GM23338 (cell line): ENCODE measurements around the gene EIF4A3. TPM values are rescaled to one million over a fixed set of nuclear protein-coding genes. Genes with fewer than 3 reads are reported as not detected.

Source experiments
- ATAC-seq: fragments of 200-7000 bp; cut with Tn5 transposase; 3 replicates; pipeline ENCODE4 v1.9.1; 2020
- DNase-seq: peaks from one replicate; pipeline ENCODE4 v3.0.0-alpha.2; 2015; ENCODE audit warnings: low spot score
- H2AFZ ChIP-seq: fragments of 200-600 bp; sonication (generic); 2 replicates; pipeline ENCODE4 v1.8.0; 2016; ENCODE audit warnings: antibody characterized with exemption, mild to moderate bottlenecking, moderate library complexity
- H3F3A ChIP-seq: fragments of 200-600 bp; sonication (generic); replicated peaks from 2 replicates; pipeline ENCODE4 v1.8.0; 2017; ENCODE audit warnings: antibody characterized with exemption, mixed run types, low read depth
- H3K27ac ChIP-seq: fragments of 200-600 bp; sonication (generic); 2 replicates; pipeline ENCODE4 v1.6.1; 2016; ENCODE audit warnings: low read depth
- H3K27me3 ChIP-seq: fragments of 200-600 bp; sonication (generic); 2 replicates; pipeline ENCODE4 v1.8.0; 2016; ENCODE audit warnings: mild to moderate bottlenecking, mixed run types, moderate library complexity; ENCODE audit not compliant: insufficient read depth
- H3K36me3 ChIP-seq: fragments of 200-600 bp; sonication (generic); 2 replicates; pipeline ENCODE4 v1.8.0; 2016; ENCODE audit warnings: mild to moderate bottlenecking; ENCODE audit not compliant: insufficient read depth
- H3K4me1 ChIP-seq: fragments of 200-600 bp; sonication (generic); 2 replicates; pipeline ENCODE4 v1.8.0; 2016; ENCODE audit warnings: mild to moderate bottlenecking, moderate library complexity; ENCODE audit not compliant: insufficient read depth
- H3K4me2 ChIP-seq: fragments of 200-600 bp; sonication (generic); 2 replicates; pipeline ENCODE4 v1.7.1; 2017; ENCODE audit warnings: mixed run types
- H3K4me3 ChIP-seq: fragments of 200-600 bp; sonication (generic); 2 replicates; pipeline ENCODE4 v1.6.1; 2016; ENCODE audit warnings: mixed run types
- H3K79me2 ChIP-seq: fragments of 200-600 bp; sonication (generic); replicated peaks from 2 replicates; pipeline ENCODE4 v1.8.0; 2017; ENCODE audit warnings: mild to moderate bottlenecking; ENCODE audit not compliant: insufficient read depth
- H3K9me2 ChIP-seq: fragments of 200-600 bp; sonication (generic); 2 replicates; pipeline ENCODE4 v1.8.0; 2017; ENCODE audit not compliant: insufficient read depth
- H4K20me1 ChIP-seq: fragments of 200-600 bp; sonication (generic); replicated peaks from 2 replicates; pipeline ENCODE4 v1.8.0; 2017; ENCODE audit warnings: mild to moderate bottlenecking; ENCODE audit not compliant: insufficient read depth
- H3K27ac Mint-ChIP-seq: 2 replicates; pipeline ENCODE4 v1.8.0; 2020; ENCODE audit warnings: inconsistent platforms, mild to moderate bottlenecking, moderate library complexity, mixed read lengths
- H3K27me3 Mint-ChIP-seq: 3 replicates; pipeline ENCODE4 v1.8.0; 2022; ENCODE audit warnings: low read depth, mild to moderate bottlenecking, moderate library complexity, mixed read lengths, inconsistent platforms; ENCODE audit not compliant: insufficient read depth, poor library complexity
- H3K36me3 Mint-ChIP-seq: 3 replicates; pipeline ENCODE4 v1.8.0; 2021; ENCODE audit warnings: low read depth, mild to moderate bottlenecking, inconsistent platforms, moderate library complexity, mixed read lengths
- H3K4me1 Mint-ChIP-seq: 3 replicates; pipeline ENCODE4 v1.8.0; 2020; ENCODE audit warnings: mild to moderate bottlenecking, inconsistent platforms, mixed read lengths
- H3K4me3 Mint-ChIP-seq: 3 replicates; pipeline ENCODE4 v1.8.0; 2021; ENCODE audit warnings: moderate library complexity, mild to moderate bottlenecking, inconsistent platforms, mixed read lengths
- H3K9me3 Mint-ChIP-seq: 3 replicates; pipeline ENCODE4 v1.8.0; 2020; ENCODE audit warnings: moderate library complexity, mild to moderate bottlenecking, inconsistent platforms, mixed read lengths
- CREB1 ChIP-seq: fragments of 250-450 bp; sonication (Bioruptor Pico); IDR thresholded peaks from 2 replicates; pipeline ENCODE4 v1.5.0; 2020; ENCODE audit warnings: low read depth, mild to moderate bottlenecking, moderate library complexity
- STAT1 ChIP-seq: IDR thresholded peaks from one replicate; pipeline ENCODE4 v1.6.1; 2016; ENCODE audit warnings: antibody characterized with exemption; ENCODE audit not compliant: unreplicated experiment
- ZNF114 ChIP-seq: fragments of 250-450 bp; sonication (Bioruptor Pico); IDR thresholded peaks from 2 replicates; pipeline ENCODE4 v1.5.0; 2020; ENCODE audit warnings: mild to moderate bottlenecking, moderate library complexity
- polyA plus RNA-seq: library from polyadenylated mRNA; unstranded; fragments of >200 nt; fragmentation: Nextera tagmentation; extraction: Ambion mirVana; gene quantifications from 2 replicates; pipeline ENCODE4 v1.2.1, GENCODE V29; 2016
- total RNA-seq: library from RNA; depleted of rRNA; stranded (reverse); fragments of >200 nt; shearing (Covaris generic); gene quantifications from 2 replicates; pipeline ENCODE4 v1.2.3, GENCODE V29; 2014
- TF ChIP-seq, protein P1 (sequence below): IDR thresholded peaks from 2 replicates; pipeline ENCODE4 v1.6.1; 2016; ENCODE audit warnings: antibody characterized with exemption
- TF ChIP-seq, protein P2 (sequence below), 2 experiments: fragments of 200-600 bp in 1 of 2; sonication (generic) in 1 of 2; conservative IDR thresholded peaks; 2 replicates each; pipeline versions ENCODE4 v1.5.1 to v1.6.1; 2016 to 2017; ENCODE audit warnings: antibody characterized with exemption in 2 of 2, low read depth in 2 of 2, mild to moderate bottlenecking in 2 of 2, moderate library complexity in 1 of 2

Gene EIF4A3
- total and polyA plus RNA-seq, 2 experiments from 2014 or later = 146 to 156 TPM

DNA sequence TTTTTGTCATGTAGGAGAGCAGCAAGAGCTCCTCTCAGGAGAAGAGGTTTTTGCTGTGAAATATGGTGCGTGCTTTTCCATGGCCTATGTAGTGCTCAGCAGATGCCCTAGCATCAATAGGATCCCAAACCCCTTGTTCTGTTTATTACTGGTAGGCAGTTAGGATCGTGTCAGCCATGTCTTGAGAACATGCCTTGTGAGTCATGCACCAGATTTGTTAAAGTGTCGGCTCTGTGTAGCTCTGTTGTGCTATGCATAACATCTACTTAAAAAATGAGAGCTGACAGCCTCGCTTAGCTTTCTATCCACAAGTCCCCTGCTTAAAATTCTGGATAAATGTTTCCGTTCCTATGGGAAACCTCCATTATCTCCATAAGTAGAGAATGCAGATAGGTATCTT is 4.4 kb upstream of the EIF4A3 start:
- H3K36me3 ChIP-seq = peaks cover 9% of the 10 kb centered on the region
- H3K27me3 ChIP-seq = peaks cover 8% of the 10 kb centered on the region
- no peak overlapping the region for H3K27ac Mint-ChIP-seq
- 0 out of 2 replicates have a peak, but pooled peaks cover 8% of the 10 kb centered on the region for H3F3A ChIP-seq
- DNase-seq = no peak
- TF ChIP-seq STAT1 = no peak
- TF ChIP-seq CREB1 (CRISPR knock-in tag) = no peak
- TF ChIP-seq ZNF114 (CRISPR knock-in tag) = no peak
- TF ChIP-seq, protein P1, sequence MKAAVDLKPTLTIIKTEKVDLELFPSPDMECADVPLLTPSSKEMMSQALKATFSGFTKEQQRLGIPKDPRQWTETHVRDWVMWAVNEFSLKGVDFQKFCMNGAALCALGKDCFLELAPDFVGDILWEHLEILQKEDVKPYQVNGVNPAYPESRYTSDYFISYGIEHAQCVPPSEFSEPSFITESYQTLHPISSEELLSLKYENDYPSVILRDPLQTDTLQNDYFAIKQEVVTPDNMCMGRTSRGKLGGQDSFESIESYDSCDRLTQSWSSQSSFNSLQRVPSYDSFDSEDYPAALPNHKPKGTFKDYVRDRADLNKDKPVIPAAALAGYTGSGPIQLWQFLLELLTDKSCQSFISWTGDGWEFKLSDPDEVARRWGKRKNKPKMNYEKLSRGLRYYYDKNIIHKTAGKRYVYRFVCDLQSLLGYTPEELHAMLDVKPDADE = no peak
- ATAC-seq = no peak
- no peak overlapping the region for H3K4me3 Mint-ChIP-seq
- no peak overlapping the region for H3K27ac ChIP-seq
- H4K20me1 ChIP-seq = peaks cover 6% of the 10 kb centered on the region
- H3K9me2 ChIP-seq = no peaks in the 10 kb centered on the region
- H3K27me3 Mint-ChIP-seq = peaks cover 20% of the 10 kb centered on the region
- peaks cover 24% of the 10 kb centered on the region for H3K4me1 ChIP-seq
- H3K4me3 ChIP-seq = no peak overlapping the region
- peaks cover 36% of the 10 kb centered on the region for H3K4me1 Mint-ChIP-seq
- H3K79me2 ChIP-seq = peaks cover 23% of the 10 kb centered on the region
- H3K36me3 Mint-ChIP-seq = peaks cover 18% of the 10 kb centered on the region
- peaks cover 24% of the 10 kb centered on the region for H3K9me3 Mint-ChIP-seq
- H3K4me2 ChIP-seq = no peak overlapping the region
- H2AFZ ChIP-seq = no peak overlapping the region

DNA sequence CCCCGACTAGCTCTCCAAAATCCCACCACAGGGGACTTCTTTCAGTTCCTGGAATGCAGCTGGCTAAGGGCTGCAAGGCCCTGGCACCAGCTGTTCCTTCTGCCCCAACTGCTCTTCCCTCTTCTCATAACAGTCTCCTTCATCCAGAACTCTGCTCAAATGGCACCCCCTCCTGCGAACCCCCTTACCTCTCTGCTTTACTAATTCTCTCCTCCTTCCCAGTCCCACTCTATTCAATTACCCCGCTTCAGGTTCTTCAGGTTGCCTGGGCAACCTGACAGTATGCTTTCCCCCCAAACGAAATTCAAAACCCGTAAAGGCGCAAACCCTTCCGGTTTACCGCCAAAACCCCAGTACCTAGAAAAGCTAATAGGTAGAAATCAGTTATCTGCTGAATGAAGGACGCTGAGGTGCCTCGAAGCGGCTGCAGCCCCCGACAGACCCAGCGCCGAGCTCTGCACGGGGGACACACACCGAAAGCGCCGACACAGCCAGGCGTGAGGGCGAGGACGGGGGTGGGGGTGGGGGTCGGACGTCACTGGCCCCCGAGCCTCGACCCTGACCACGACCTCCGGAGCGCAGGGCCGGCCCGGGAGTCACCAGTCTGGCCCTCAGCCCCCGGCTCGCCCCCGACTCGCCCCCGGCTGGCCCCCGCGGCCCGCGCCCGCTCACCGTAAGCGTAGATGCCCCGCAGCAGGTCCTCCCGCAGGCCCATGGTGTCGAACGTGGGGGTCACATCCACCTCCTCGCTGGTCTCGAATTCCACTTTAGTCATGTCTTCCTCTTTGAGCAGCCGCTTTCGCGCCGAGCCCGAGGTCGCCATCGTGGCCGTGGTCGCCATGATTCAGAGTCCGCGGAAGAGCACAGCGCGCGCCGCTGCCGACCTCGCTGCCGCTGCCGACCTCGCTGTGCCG is 550 bp downstream of the EIF4A3 start:
- Histone ChIP-seq H3K9me2 (no peaks in the 10 kb centered on the region), H3K4me3 (peak overlapping the region; percentile 98), H3K79me2 (peaks cover 67% of the 10 kb centered on the region), H2AFZ (no peak overlapping the region), H3K27ac (no peak overlapping the region), H3K4me2 (peak overlapping the region; percentile 97), H3F3A (0 out of 2 replicates have a peak, but pooled peaks cover 11% of the 10 kb centered on the region), H3K27me3 (no peaks in the 10 kb centered on the region), H3K36me3 (peaks cover 37% of the 10 kb centered on the region), H3K4me1 (peaks cover 16% of the 10 kb centered on the region), H4K20me1 (peaks cover 45% of the 10 kb centered on the region)
- TF ChIP-seq, protein P2, sequence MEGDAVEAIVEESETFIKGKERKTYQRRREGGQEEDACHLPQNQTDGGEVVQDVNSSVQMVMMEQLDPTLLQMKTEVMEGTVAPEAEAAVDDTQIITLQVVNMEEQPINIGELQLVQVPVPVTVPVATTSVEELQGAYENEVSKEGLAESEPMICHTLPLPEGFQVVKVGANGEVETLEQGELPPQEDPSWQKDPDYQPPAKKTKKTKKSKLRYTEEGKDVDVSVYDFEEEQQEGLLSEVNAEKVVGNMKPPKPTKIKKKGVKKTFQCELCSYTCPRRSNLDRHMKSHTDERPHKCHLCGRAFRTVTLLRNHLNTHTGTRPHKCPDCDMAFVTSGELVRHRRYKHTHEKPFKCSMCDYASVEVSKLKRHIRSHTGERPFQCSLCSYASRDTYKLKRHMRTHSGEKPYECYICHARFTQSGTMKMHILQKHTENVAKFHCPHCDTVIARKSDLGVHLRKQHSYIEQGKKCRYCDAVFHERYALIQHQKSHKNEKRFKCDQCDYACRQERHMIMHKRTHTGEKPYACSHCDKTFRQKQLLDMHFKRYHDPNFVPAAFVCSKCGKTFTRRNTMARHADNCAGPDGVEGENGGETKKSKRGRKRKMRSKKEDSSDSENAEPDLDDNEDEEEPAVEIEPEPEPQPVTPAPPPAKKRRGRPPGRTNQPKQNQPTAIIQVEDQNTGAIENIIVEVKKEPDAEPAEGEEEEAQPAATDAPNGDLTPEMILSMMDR (conservative IDR thresholded peaks at IDR 0.05; ENCODE audit: low read depth in 2 of 2) = no peak
- TF ChIP-seq CREB1 (CRISPR knock-in tag) = peak; percentile 5; the same call in 1 of the 2 replicates
- Mint-ChIP-seq H3K27ac (peak overlapping the region; percentile 87), H3K4me1 (peaks cover 23% of the 10 kb centered on the region), H3K36me3 (peaks cover 44% of the 10 kb centered on the region), H3K27me3 (peaks cover 15% of the 10 kb centered on the region), H3K9me3 (no peaks in the 10 kb centered on the region), H3K4me3 (peak overlapping the region; percentile 87)
- ATAC-seq (peak; percentile 9), DNase-seq (peak; percentile 59)
